ENCODE results near the gene PERP. TPM values are rescaled to one million over a fixed set of nuclear protein-coding genes. Genes with fewer than 3 reads are reported as not detected.
"Not testable (repeated sequence)": the region's sequence is repeated elsewhere in the genome, so short reads cannot be mapped to it uniquely, and the experiment has no call there.

Gene PERP
- total RNA-seq, 1 donor from 2014 or later, result 42.1 TPM

GRCh38 chr6:138105446-138105845 is 1.8 kb downstream of the PERP start:
- no peak for DNase-seq

GRCh38 chr6:138104618-138105213 is 2.5 kb downstream of the PERP start:
- no peak for DNase-seq

GRCh38 chr6:138103871-138104270 is 3.3 kb downstream of the PERP start:
- no peak for DNase-seq

GRCh38 chr6:138101946-138102731 is 5.1 kb downstream of the PERP start:
- DNase-seq, result no peak

- peak; percentile 54 for DNase-seq
These were observed 7.4 kb downstream of the PERP start for GRCh38 chr6:138099832-138100231.

- no peak for DNase-seq
These were observed 8.9 kb downstream of the PERP start for GRCh38 chr6:138098306-138098705.

- DNase-seq, result no peak
These were observed 13.0 kb downstream of the PERP start for GRCh38 chr6:138094260-138094659.

- no peak for DNase-seq
These were observed 13.6 kb downstream of the PERP start for GRCh38 chr6:138093632-138094031.

GRCh38 chr6:138092686-138093085 is 14.5 kb downstream of the PERP start:
- DNase-seq, result no peak

GRCh38 chr6:138089325-138089724 is 17.9 kb downstream of the PERP start:
- DNase-seq, result no peak

- peak; percentile 9 for DNase-seq
These were observed 18.9 kb downstream of the PERP start for GRCh38 chr6:138088326-138088762.

GRCh38 chr6:138087593-138088325 is 19.5 kb downstream of the PERP start:
- no peak for DNase-seq

- no peak for DNase-seq
These were observed 20.5 kb downstream of the PERP start for GRCh38 chr6:138086573-138087196.

- DNase-seq, result no peak
These were observed 21.4 kb downstream of the PERP start for GRCh38 chr6:138085839-138086222.

GRCh38 chr6:138084904-138085838 is 22.0 kb downstream of the PERP start:
- no peak for DNase-seq

- DNase-seq, result no peak
These were observed 25.0 kb downstream of the PERP start for GRCh38 chr6:138082232-138082631.

GRCh38 chr6:138079556-138079955 is 27.7 kb downstream of the PERP start:
- DNase-seq, result not testable (repeated sequence)

GRCh38 chr6:138078491-138078890 is 28.7 kb downstream of the PERP start:
- no peak for DNase-seq

- no peak for DNase-seq
These were observed 34.0 kb downstream of the PERP start for GRCh38 chr6:138073264-138073663.

GRCh38 chr6:138063726-138064125 is 43.5 kb downstream of the PERP start:
- no peak for DNase-seq

GRCh38 chr6:138054982-138055381 is 52.2 kb downstream of the PERP start:
- DNase-seq, result no peak

- no peak for DNase-seq
These were observed 54.4 kb downstream of the PERP start for GRCh38 chr6:138052783-138053182.

Data from tongue (tissue), 2 donors.